Thyroid gland (tissue), 4 donors: ENCODE results near the gene ANTXRL. TPM values are rescaled to one million over a fixed set of nuclear protein-coding genes. Genes with fewer than 3 reads are reported as not detected.
A peak's percentile ranks its signal among the peaks of the same experiment; 100 is the strongest.

ENCODE experiments used
- DNase-seq, 2 donors: peaks; one replicate each; pipeline ENCODE4 v3.0.0-alpha.2; 2019
- H3K27ac ChIP-seq, 3 donors: fragments of 200-600 bp; sonication (generic); 1 replicate in 2 of 3; 2 replicates in 1 of 3; pipeline ENCODE4 v1.5.1; 2016 to 2019; ENCODE audit warnings: mild to moderate bottlenecking in 1 of 3, moderate library complexity in 1 of 3
- H3K27me3 ChIP-seq: fragments of 200-600 bp; sonication (generic); one replicate; pipeline ENCODE4 v1.5.1; 2019
- H3K36me3 ChIP-seq, 2 donors: fragments of 200-600 bp; sonication (generic); one replicate each; pipeline ENCODE4 v1.5.1; 2016 to 2019
- H3K4me1 ChIP-seq, 2 donors: fragments of 200-600 bp; sonication (generic); one replicate each; pipeline ENCODE4 v1.5.1; 2017 to 2019
- H3K4me3 ChIP-seq, 3 donors: fragments of 200-600 bp; sonication (generic); replicated peaks in 1 of 3; 1 replicate in 2 of 3; 2 replicates in 1 of 3; pipeline ENCODE4 v1.5.1; 2016; ENCODE audit warnings: mild to moderate bottlenecking in 1 of 3
- H3K9me3 ChIP-seq: fragments of 200-600 bp; sonication (generic); one replicate; pipeline ENCODE4 v1.5.1; 2017
- CTCF ChIP-seq, 6 experiments: fragments of 200-600 bp in 3 of 6; fragments of 450-650 bp in 3 of 6; sonication (generic) in 3 of 6; IDR thresholded peaks; one replicate each; pipeline ENCODE4 v1.5.1; 2016 to 2019; ENCODE audit warnings: antibody characterized with exemption in 6 of 6, mild to moderate bottlenecking in 2 of 6, inconsistent platforms in 1 of 6, moderate library complexity in 1 of 6
- POLR2A ChIP-seq, 2 donors: fragments of 450-650 bp; IDR thresholded peaks; one replicate each; pipeline ENCODE4 v1.6.1; 2017; ENCODE audit warnings: antibody characterized with exemption in 2 of 2, mild to moderate bottlenecking in 2 of 2, moderate library complexity in 1 of 2
- WGBS, 2 donors: methylation state at CpG; one replicate each; pipeline ENCODE4 v1.1.5; 2017; 5-methylcytosine and 5-hydroxymethylcytosine counted together
- intact Hi-C: fragments of 100-400 bp; cut with DNase I; formaldehyde crosslinking; loops from one replicate; pipeline ENCODE4 v1.15.1; 2023
- total RNA-seq, 4 donors: library from RNA; depleted of rRNA; stranded (reverse); fragments of >200 nt; gene quantifications; one replicate each; pipeline ENCODE4 v1.2.3, GENCODE V29; 2016

Gene ANTXRL
- total RNA-seq, 4 donors from 2014 or later, result not detected

GRCh38 chr10:46287846-46288477 is 1.2 kb downstream of the ANTXRL start:
- Histone ChIP-seq H3K9me3 (no peaks in the 10 kb centered on the region), H3K27ac (no peak overlapping the region), H3K36me3 (no peaks in the 10 kb centered on the region), H3K27me3 (no peaks in the 10 kb centered on the region), H3K4me1 (peaks cover 15 to 21% of the 10 kb centered on the region in 2 donors), H3K4me3 (no peak overlapping the region)
- TF ChIP-seq POLR2A (IDR thresholded peaks at IDR 0.05) (no peak), CTCF (IDR thresholded peaks at IDR 0.05) (no peak)
- 56 to 65% methylated on average over 7 of the region's 7 CpGs for WGBS, 2 donors
- DNase-seq, result peak; percentile 55 to 58
- intact Hi-C loops, result loop anchor here (10.0 kb wide), 1 partner anchor 183 kb away; no protein-coding TSS in a partner anchor

- no peaks in the 10 kb centered on the region for H3K27me3 ChIP-seq
- H3K27ac ChIP-seq, result no peak overlapping the region
- DNase-seq, result no peak
- peaks cover 14 to 15% of the 10 kb centered on the region in 2 donors for H3K4me1 ChIP-seq
- no peaks in the 10 kb centered on the region for H3K36me3 ChIP-seq
- WGBS, 2 donors, result 91 to 97% methylated on average over 6 of the region's 6 CpGs
- H3K4me3 ChIP-seq, result no peak overlapping the region
- intact Hi-C loops, result loop anchor here (10.0 kb wide), 1 partner anchor 184 kb away; no protein-coding TSS in a partner anchor
- H3K9me3 ChIP-seq, result no peaks in the 10 kb centered on the region
- TF ChIP-seq CTCF (IDR thresholded peaks at IDR 0.05) (no peak), POLR2A (IDR thresholded peaks at IDR 0.05) (no peak)
Measured at GRCh38 chr10:46288601-46289206, 1.9 kb downstream of the ANTXRL start.

- TF ChIP-seq CTCF (IDR thresholded peaks at IDR 0.05), result no peak
Measured at GRCh38 chr10:46289209-46289810, 2.5 kb downstream of the ANTXRL start.

GRCh38 chr10:46290101-46290886 is 3.5 kb downstream of the ANTXRL start:
- Histone ChIP-seq H3K4me1 (peaks cover 7 to 11% of the 10 kb centered on the region in 2 donors), H3K27me3 (no peaks in the 10 kb centered on the region), H3K9me3 (no peaks in the 10 kb centered on the region), H3K36me3 (no peaks in the 10 kb centered on the region), H3K4me3 (no peak overlapping the region), H3K27ac (no peak overlapping the region)
- intact Hi-C loops, result no loop called here
- WGBS, 2 donors, result 95 to 97% methylated on average over 15 of the region's 15 CpGs
- no peak for DNase-seq
- TF ChIP-seq POLR2A (IDR thresholded peaks at IDR 0.05), result no peak
- no peak for TF ChIP-seq CTCF (IDR thresholded peaks at IDR 0.05)

More at GRCh38 chr10:46289209-46289810, 2.5 kb downstream of the ANTXRL start:
- H3K9me3 ChIP-seq, result no peaks in the 10 kb centered on the region
- DNase-seq, result no peak
- H3K36me3 ChIP-seq, result no peaks in the 10 kb centered on the region
- no peak overlapping the region for H3K4me3 ChIP-seq
- intact Hi-C loops, result loop anchor here (10.0 kb wide), 1 partner anchor 185 kb away; no protein-coding TSS in a partner anchor
- 94 to 96% methylated on average over 7 of the region's 7 CpGs for WGBS, 2 donors
- H3K27ac ChIP-seq, result no peak overlapping the region
- H3K4me1 ChIP-seq, result peaks cover 8 to 11% of the 10 kb centered on the region in 2 donors
- no peaks in the 10 kb centered on the region for H3K27me3 ChIP-seq
